HG02678 (cell line): Measurements from ENCODE around the gene DHRS7B.
A peak's percentile ranks its signal among the peaks of the same experiment; 100 is the strongest.

Source experiments
- ATAC-seq: cut with Tn5 transposase; IDR thresholded peaks from one replicate; pipeline ENCODE4 v1.9.1; 2021; ENCODE audit warnings: mild to moderate bottlenecking, moderate library complexity; ENCODE audit not compliant: unreplicated experiment

The DHRS7B gene

GRCh38 chr17:21149621-21150020, 22.9 kb downstream of the DHRS7B start:
- ATAC-seq, result no peak

GRCh38 chr17:21152731-21153130, 26.0 kb downstream of the DHRS7B start:
- no peak for ATAC-seq

GRCh38 chr17:21157586-21158370, 31.0 kb downstream of the DHRS7B start:
- ATAC-seq, result no peak

DNA sequence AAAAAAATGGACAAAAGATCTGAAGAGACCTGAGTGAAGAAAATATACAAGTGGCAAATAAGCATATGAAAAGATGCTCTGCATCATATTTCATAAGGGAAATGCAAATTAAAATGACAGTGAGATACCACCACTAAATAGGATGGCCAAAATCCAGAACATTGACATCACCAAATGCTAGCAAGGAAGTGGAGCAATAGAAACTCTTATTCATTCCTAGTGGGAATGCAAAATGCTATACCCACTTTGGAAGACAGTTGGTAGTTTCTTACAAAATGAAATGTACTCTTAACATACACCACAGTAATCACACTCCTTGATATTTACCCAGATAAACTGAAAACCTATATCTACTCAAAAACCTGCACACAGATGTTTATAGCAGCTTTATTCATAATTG, 33.6 kb downstream of the DHRS7B start:
- ATAC-seq, result no peak

- ATAC-seq, result no peak
Measured at GRCh38 chr17:21161498-21162393, 35.0 kb downstream of the DHRS7B start.

GRCh38 chr17:21162394-21162775, 35.6 kb downstream of the DHRS7B start:
- no peak for ATAC-seq

DNA sequence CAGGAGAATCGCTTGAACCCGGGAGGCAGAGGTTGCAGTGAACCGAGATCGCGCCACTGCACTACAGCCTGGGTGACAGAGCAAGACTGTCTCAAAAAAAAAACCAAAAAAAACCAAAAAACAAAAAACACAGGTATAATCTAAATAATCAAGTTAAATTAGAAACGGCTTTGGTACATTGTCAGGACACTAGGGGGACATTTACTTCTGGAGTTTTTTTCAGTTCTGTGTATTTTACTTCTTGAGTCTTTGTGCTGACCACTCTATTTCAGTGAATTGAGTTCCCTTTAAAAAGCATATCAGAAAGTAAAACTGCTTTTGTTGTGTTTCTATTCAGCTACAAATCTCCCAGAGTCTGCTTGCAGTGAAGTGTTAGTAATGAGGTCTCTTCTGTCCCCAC, 36.3 kb downstream of the DHRS7B start:
- ATAC-seq, result no peak

- no peak for ATAC-seq
Measured at GRCh38 chr17:21164216-21164615, 37.5 kb downstream of the DHRS7B start.

- no peak for ATAC-seq
Measured at GRCh38 chr17:21164620-21165019, 37.9 kb downstream of the DHRS7B start.

- no peak for ATAC-seq
Measured at GRCh38 chr17:21165922-21166594, 39.3 kb downstream of the DHRS7B start.

DNA sequence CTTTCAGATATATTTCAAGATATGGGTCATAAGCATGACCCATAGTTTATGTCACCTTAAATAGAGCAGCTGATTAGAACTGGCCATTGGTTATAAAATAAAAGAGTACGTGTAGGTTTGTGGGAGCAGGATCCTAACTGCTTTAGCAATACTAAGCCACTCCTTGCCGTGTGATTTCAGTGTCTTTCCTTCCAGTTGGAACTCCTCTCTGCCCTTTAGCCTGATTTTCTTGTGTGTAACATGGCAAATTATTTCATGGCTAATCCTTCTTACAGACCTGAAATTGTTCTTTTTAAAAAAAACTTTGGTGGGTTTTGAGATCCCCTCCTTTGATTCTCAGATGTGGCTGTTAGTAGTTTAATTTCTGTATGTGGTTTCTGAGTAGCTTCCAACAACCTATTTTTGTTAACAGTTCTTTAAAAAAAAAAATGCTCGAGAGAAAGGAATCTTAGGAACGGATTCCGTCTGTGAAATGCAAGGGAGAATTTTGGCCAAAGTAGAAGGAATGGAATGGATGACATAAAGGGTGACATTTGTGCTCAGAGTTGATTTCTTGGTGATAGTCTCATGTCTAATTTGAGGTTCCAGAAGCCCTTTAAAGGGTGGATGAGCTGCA, 39.9 kb downstream of the DHRS7B start:
- ATAC-seq, result no peak

DNA sequence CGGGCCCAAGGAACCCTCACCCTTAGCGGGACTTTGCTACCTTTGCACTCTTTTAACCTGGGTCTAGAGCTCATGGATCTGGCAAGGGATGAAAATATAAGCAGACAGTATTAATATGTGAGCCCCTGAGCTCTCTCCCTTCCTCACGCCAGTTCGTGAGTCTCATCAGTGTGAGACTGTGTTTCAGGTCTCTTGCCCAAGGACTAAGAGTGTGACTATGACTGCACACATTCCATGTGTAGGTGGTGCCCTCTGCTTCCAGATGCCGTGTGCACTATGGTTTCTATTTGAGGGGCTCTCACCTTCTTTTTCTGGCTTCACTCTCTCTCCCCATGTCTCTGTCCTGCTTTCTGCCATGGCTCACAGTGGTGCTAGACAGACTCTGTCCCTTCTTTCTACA, 40.5 kb downstream of the DHRS7B start:
- no peak for ATAC-seq

- no peak for ATAC-seq
Measured at GRCh38 chr17:21168555-21168865, 41.7 kb downstream of the DHRS7B start.

- no peak for ATAC-seq
Measured at GRCh38 chr17:21169496-21169895, 42.7 kb downstream of the DHRS7B start.

DNA sequence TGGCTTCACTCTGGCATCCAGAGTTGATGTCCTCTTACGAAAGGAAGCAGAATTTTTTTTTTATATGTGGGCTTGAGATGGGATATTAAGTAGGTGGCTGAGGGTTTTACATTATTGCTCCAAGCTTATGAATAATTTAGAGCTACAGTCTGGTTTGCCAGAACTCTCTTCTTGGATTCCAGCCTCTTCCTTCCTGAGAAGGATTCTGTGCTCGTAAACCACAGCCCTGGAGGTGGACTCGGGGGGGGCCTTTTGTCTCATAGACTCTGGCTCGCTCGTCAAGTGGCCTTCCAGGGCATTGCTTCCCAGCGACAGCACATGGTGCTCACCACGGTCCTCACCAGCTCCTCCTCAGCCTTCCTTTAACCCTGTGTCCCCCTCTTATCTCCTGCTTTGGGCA, 44.0 kb downstream of the DHRS7B start:
- no peak for ATAC-seq

GRCh38 chr17:21171309-21171922, 44.7 kb downstream of the DHRS7B start:
- peak; percentile 85 for ATAC-seq

- no peak for ATAC-seq
Measured at GRCh38 chr17:21171970-21172510, 45.3 kb downstream of the DHRS7B start.

- ATAC-seq, result no peak
Measured at GRCh38 chr17:21172846-21173245, 46.1 kb downstream of the DHRS7B start.

- no peak for ATAC-seq
Measured at GRCh38 chr17:21173543-21173942, 46.8 kb downstream of the DHRS7B start.

GRCh38 chr17:21174186-21174585, 47.4 kb downstream of the DHRS7B start:
- ATAC-seq, result no peak

GRCh38 chr17:21174713-21175112, 47.9 kb downstream of the DHRS7B start:
- no peak for ATAC-seq
